HepG2 (cell line): ENCODE results near the gene GPD1. TPM values are rescaled to one million over a fixed set of nuclear protein-coding genes. Genes with fewer than 3 reads are reported as not detected.

Experiments
- ARID4A ChIP-seq: sonication (generic); formaldehyde crosslinking; IDR thresholded peaks from 2 replicates; pipeline ENCODE4 v1.5.0; 2020; ENCODE audit warnings: mild to moderate bottlenecking, missing genetic modification reagents, borderline replicate concordance
- GATAD2A ChIP-seq: IDR thresholded peaks from 2 replicates; pipeline ENCODE4 v1.6.1; 2016
- HNRNPL ChIP-seq: fragments of 200-400 bp; formaldehyde crosslinking; IDR thresholded peaks from 2 replicates; pipeline ENCODE4 v1.6.1; 2017; ENCODE audit warnings: mild to moderate bottlenecking, low read depth, low read length
- MEF2D ChIP-seq: sonication (generic); formaldehyde crosslinking; IDR thresholded peaks from 2 replicates; pipeline ENCODE4 v1.5.1; 2020; ENCODE audit warnings: mild to moderate bottlenecking, missing genetic modification reagents
- MEIS2 ChIP-seq: sonication (generic); formaldehyde crosslinking; IDR thresholded peaks from 2 replicates; pipeline ENCODE4 v1.9.0; 2021; ENCODE audit warnings: mild to moderate bottlenecking, missing genetic modification reagents
- MXI1 ChIP-seq: IDR thresholded peaks from 3 replicates; pipeline ENCODE4 v1.6.1; 2012; ENCODE audit warnings: low read depth, low read length, inconsistent platforms, borderline replicate concordance
- POLR2AphosphoS5 ChIP-seq: IDR thresholded peaks from 2 replicates; pipeline ENCODE4 v1.6.1; 2012; ENCODE audit warnings: low read depth, low read length
- RXRA ChIP-seq: sonication (generic); formaldehyde crosslinking; IDR thresholded peaks from 2 replicates; pipeline ENCODE4 v1.5.1; 2020; ENCODE audit warnings: missing genetic modification reagents
- SALL2 ChIP-seq: sonication (generic); formaldehyde crosslinking; IDR thresholded peaks from 2 replicates; pipeline ENCODE4 v1.8.1; 2023; ENCODE audit warnings: mild to moderate bottlenecking, missing genetic modification reagents, inconsistent platforms
- SRY ChIP-seq: sonication (generic); formaldehyde crosslinking; IDR thresholded peaks from 2 replicates; pipeline ENCODE4 v1.8.0; 2022; ENCODE audit warnings: mild to moderate bottlenecking, missing genetic modification reagents
- ZBTB20 ChIP-seq: sonication (generic); formaldehyde crosslinking; IDR thresholded peaks from 2 replicates; pipeline ENCODE4 v1.8.1; 2023; ENCODE audit warnings: missing genetic modification reagents, low read depth, mild to moderate bottlenecking, borderline replicate concordance
- ZNF20 ChIP-seq: sonication (generic); formaldehyde crosslinking; IDR thresholded peaks from 2 replicates; pipeline ENCODE4 v1.4.0; 2020; ENCODE audit warnings: mild to moderate bottlenecking, moderate library complexity, missing genetic modification reagents
- ZNF263 ChIP-seq: sonication (generic); formaldehyde crosslinking; IDR thresholded peaks from 2 replicates; pipeline ENCODE4 v1.4.0; 2020; ENCODE audit warnings: missing genetic modification reagents
- ZNF446 ChIP-seq: sonication (generic); formaldehyde crosslinking; IDR thresholded peaks from 2 replicates; pipeline ENCODE4 v1.5.0; 2020; ENCODE audit warnings: mild to moderate bottlenecking, missing genetic modification reagents
- ZNF563 ChIP-seq: sonication (generic); formaldehyde crosslinking; IDR thresholded peaks from 2 replicates; pipeline ENCODE4 v1.8.0; 2022; ENCODE audit warnings: mild to moderate bottlenecking, moderate library complexity, missing genetic modification reagents
- ZNF564 ChIP-seq: sonication (generic); formaldehyde crosslinking; IDR thresholded peaks from 2 replicates; pipeline ENCODE4 v1.8.1; 2023; ENCODE audit warnings: mild to moderate bottlenecking, missing genetic modification reagents
- ZNF605 ChIP-seq: sonication (generic); formaldehyde crosslinking; IDR thresholded peaks from 2 replicates; pipeline ENCODE4 v1.8.0; 2022; ENCODE audit warnings: mild to moderate bottlenecking, missing genetic modification reagents
- ZNF703 ChIP-seq: sonication (generic); formaldehyde crosslinking; IDR thresholded peaks from 2 replicates; pipeline ENCODE4 v1.5.1; 2020; ENCODE audit warnings: missing genetic modification reagents, mild to moderate bottlenecking, moderate library complexity, borderline replicate concordance
- ZNF879 ChIP-seq: sonication (generic); formaldehyde crosslinking; IDR thresholded peaks from 2 replicates; pipeline ENCODE4 v1.8.1; 2023; ENCODE audit warnings: missing genetic modification reagents
- polyA plus RNA-seq, 8 experiments: library from polyadenylated mRNA; depleted of rRNA in 3 of 8; stranded (reverse) in 7 of 8; unstranded in 1 of 8; fragments of >200 nt; fragmentation: Illumina TruSeq in 4 of 8; extraction: Trizol in 4 of 8; gene quantifications; 2 replicates each; pipeline versions ENCODE4 v1.2.1 to v1.2.3, GENCODE V29; 2011 to 2016; ENCODE audit warnings: low read depth in 4 of 8, missing spikeins in 1 of 8, mixed read lengths in 1 of 8; ENCODE audit not compliant: insufficient read depth in 1 of 8
- total RNA-seq, 5 experiments: library from RNA; depleted of rRNA; stranded (reverse); fragments of >200 nt; fragmentation: Illumina TruSeq; extraction: Trizol; gene quantifications; 2 replicates each; pipeline ENCODE4 v1.2.3, GENCODE V29; 2016; ENCODE audit warnings: low read depth in 1 of 5
- TF ChIP-seq, protein P1 (sequence below): sonication (generic); formaldehyde crosslinking; IDR thresholded peaks from 2 replicates; pipeline ENCODE4 v1.9.0; 2022; ENCODE audit warnings: missing genetic modification reagents, mild to moderate bottlenecking, borderline replicate concordance
- TF ChIP-seq, protein P2 (sequence below): fragments of 450-650 bp; IDR thresholded peaks from 2 replicates; pipeline ENCODE4 v1.6.1; 2016
- TF ChIP-seq, protein P3 (sequence below): IDR thresholded peaks from 2 replicates; pipeline ENCODE4 v1.6.1; 2016; ENCODE audit warnings: missing genetic modification reagents, missing compliant biosample characterization

GPD1 gene
- total and polyA plus RNA-seq, 2 of the 13 experiments (the other 11 are each of a cell fraction or from before 2014, with no cell fraction given) = 3.7 to 30.6 TPM

- TF ChIP-seq ZNF563 (CRISPR knock-in tag) (0 out of 2 replicates have a peak, but pooled peaks have one; percentile 5), MEIS2 (CRISPR knock-in tag) (0 out of 2 replicates have a peak, but pooled peaks have one; percentile 31), HNRNPL (0 out of 2 replicates have a peak, but pooled peaks have one; percentile 54), SRY (CRISPR knock-in tag) (no peak), ZNF605 (CRISPR knock-in tag) (peak; percentile 12; the same call in 1 of the 2 replicates), SALL2 (CRISPR knock-in tag) (0 out of 2 replicates have a peak, but pooled peaks have one; percentile 42), ZNF263 (0 out of 2 replicates have a peak, but pooled peaks have one; percentile 32), ZNF446 (no peak), MEF2D (CRISPR knock-in tag) (peak; percentile 67; the same call in 1 of the 2 replicates), GATAD2A (peak; percentile 29; the same call in 1 of the 2 replicates), MXI1 (peak; percentile 96; the same call in 2 of the 3 replicates), ZNF703 (no peak), ARID4A (CRISPR knock-in tag) (peak; percentile 77), ZNF20 (no peak), POLR2AphosphoS5 (peak; percentile 51; the same call in 1 of the 2 replicates), ZNF879 (CRISPR knock-in tag) (no peak), ZNF564 (no peak), ZBTB20 (CRISPR knock-in tag) (peak; percentile 67; the same call in 1 of the 2 replicates), RXRA (CRISPR knock-in tag) (peak; percentile 15; the same call in 1 of the 2 replicates)
- TF ChIP-seq, protein P1, sequence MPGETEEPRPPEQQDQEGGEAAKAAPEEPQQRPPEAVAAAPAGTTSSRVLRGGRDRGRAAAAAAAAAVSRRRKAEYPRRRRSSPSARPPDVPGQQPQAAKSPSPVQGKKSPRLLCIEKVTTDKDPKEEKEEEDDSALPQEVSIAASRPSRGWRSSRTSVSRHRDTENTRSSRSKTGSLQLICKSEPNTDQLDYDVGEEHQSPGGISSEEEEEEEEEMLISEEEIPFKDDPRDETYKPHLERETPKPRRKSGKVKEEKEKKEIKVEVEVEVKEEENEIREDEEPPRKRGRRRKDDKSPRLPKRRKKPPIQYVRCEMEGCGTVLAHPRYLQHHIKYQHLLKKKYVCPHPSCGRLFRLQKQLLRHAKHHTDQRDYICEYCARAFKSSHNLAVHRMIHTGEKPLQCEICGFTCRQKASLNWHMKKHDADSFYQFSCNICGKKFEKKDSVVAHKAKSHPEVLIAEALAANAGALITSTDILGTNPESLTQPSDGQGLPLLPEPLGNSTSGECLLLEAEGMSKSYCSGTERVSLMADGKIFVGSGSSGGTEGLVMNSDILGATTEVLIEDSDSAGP (CRISPR knock-in tag) = peak; percentile 59; the same call in 1 of the 2 replicates
- TF ChIP-seq, protein P2, sequence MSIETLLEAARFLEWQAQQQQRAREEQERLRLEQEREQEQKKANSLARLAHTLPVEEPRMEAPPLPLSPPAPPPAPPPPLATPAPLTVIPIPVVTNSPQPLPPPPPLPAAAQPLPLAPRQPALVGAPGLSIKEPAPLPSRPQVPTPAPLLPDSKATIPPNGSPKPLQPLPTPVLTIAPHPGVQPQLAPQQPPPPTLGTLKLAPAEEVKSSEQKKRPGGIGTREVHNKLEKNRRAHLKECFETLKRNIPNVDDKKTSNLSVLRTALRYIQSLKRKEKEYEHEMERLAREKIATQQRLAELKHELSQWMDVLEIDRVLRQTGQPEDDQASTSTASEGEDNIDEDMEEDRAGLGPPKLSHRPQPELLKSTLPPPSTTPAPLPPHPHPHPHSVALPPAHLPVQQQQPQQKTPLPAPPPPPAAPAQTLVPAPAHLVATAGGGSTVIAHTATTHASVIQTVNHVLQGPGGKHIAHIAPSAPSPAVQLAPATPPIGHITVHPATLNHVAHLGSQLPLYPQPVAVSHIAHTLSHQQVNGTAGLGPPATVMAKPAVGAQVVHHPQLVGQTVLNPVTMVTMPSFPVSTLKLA = peak; percentile 58
- TF ChIP-seq, protein P3, sequence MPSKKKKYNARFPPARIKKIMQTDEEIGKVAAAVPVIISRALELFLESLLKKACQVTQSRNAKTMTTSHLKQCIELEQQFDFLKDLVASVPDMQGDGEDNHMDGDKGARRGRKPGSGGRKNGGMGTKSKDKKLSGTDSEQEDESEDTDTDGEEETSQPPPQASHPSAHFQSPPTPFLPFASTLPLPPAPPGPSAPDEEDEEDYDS = peak; percentile 82
Measured at GRCh38 chr12:50103767-50104321, at the start of gene GPD1 (continued).
